ENCODE measurements around the gene SUN3.
"Not testable (repeated sequence)": the region's sequence is repeated elsewhere in the genome, so short reads cannot be mapped to it uniquely, and the experiment has no call there.

SUN3 gene

DNA sequence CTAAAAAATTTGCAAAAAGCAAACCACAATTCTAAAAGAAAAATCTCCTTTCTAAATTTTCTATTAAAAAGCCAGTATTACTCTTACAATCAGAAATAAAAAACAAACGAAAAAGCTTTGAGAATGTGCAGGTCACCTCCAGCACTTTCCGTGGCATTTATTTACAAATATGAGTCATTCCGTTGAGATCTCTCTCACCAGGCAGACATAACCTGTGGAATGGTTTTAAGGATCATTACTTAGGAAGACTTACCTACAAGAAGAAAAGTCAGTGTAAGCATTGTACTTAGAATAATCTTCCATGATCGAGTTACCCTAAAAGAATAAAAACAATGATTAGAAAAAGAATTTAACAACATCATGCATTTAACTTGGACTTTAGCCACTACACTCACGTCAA is 3.3 kb downstream of the SUN3 start:
- no peak for DNase-seq

DNA sequence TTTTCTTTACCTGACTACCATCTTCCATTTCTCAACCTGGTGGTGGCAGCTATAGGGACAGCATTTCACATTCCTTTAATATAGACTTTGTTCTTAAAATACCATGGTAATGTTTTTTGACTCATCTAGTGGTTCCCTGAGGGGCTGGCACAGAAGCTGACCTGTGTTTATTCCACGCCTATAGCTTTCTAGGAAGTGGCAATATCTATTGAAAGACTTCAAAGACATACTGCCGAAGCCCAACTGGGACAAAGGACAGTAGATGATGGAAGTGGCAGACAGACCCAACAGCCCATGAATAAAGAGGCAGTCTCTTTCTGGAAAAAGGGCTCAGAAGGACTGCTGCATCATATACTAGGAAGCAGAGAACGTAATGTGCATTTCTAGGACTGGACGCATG is 11.2 kb downstream of the SUN3 start:
- no peak for DNase-seq

DNA sequence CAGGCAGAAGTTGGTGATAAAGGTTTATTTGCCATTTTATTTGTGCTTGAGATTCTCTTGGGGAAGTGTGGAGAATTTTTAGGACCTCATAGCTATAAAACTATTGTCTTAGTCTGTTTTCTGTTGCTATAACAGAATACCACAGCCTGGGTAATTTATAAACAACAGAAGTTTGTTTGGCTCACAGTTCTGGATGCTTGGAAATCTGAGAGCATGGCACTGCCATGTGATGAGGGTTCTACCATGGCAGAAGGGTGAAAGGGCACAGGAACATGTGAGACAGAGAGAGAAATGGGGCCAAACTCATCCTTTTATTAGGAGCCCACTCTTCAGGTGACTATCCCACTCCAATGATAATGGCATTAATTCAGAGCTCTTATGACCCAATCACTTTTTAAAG is 12.3 kb downstream of the SUN3 start:
- DNase-seq = no peak

DNA sequence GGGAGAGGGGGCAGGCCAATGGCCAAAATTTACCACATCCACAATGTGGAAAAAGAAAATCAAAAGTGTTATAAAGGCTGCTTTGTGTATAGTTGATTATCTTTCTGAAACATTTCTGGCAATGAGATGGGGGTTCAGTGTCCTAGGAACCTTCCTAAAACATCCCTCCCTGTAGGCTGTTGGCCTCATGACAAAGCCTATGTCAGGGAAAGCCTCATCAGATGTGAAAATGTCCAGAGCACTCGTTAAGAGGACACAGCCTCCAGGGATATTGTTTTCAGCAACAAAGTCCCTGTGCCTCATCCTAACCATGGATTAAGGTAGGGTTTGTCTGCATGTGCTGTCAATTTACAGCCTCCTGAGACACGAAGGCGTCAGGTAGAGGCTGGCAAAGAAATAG is 17.0 kb downstream of the SUN3 start:
- DNase-seq = no peak

DNA sequence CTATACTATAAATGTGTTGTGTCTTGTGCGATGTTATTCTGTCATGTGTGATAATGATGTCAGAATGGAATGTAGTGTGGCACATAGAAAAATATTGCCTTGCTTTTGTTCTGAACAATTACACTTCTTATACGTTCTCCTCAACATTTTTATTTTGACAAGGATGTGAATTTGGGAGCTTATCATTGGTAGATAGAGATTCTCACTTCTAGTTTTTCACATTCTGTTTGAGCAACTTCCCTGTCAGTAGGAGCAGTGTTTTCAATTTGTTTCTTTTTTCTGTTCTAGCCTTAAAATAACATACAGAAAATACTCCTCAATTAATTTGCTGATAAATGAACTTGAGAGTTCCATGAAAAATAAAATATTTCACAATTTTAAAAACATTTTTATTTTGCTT is 17.6 kb downstream of the SUN3 start:
- DNase-seq = no peak

DNA sequence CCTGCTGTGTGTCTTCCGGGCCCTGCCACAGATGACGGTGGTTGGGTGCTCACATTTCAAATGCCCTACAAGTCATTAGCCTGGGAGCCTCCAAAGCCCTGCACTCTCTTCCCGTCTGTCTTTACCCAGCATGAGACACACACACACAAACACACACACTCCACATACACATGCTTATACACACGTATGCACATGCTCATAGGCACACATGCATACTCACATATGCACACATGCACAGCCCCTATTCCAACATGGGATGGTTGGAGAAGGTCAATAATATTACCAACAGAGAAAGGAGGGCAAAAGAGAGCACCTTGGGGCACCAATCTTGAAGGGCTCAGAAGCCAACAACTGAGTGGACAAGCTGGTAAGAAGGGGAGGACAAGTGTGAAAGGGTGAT is 19.0 kb downstream of the SUN3 start:
- no peak for DNase-seq

DNA sequence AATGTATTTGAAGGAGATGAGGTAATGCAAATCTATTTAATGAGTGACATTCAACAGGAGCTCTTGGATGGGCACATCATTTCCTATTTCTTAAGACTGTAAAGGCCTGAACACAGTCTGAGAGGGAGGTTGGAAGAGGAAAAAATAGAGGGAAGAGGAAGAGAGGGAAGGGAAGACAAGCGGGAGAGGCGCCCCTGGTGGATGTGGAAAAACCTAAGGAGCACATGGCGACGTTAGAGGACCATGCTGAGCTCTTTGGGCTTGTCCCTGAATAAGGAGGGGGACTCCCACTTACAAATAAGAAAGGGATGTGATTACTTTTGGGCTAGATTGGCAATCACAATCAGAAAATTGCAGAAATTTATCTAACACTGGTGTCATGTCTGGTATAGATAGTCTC is 19.6 kb downstream of the SUN3 start:
- DNase-seq = no peak

DNA sequence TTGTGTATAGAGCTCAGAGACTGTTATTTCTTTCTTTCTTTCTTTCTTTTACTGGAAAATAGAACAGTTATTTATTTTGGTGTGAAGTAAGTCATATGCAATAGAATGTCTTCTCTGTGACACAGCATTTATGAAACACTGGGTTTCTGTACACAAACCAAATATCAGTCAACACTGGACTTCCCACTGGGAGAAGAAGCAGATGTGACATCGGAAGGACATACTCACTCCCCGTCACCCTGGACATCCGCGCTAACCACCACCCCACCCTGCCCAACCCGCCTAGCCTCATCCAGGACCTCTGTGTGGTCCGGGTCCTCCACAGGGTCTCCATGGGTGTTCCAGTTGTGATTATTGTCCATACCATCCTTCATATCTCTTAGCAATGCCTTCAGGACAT is 22.0 kb downstream of the SUN3 start:
- no peak for DNase-seq

DNA sequence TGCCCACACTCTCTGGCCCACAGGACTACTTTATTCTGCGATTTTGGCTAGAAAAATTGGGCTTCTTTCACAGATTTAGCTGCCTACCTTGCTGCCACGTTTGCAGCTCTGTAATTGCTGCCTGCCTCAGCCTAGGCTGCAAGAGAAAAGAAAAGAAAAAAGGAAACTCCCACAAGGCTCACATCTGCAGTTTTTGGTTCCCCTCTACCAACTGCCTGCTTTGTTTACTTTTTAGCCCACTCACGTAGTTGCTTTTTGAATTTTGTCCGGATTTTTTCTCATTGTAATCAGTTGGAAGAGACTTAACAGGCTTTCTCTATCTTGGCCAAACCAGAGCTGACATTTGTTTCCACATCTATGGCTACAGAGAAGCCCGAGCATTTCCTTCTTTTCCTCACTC is 24.3 kb downstream of the SUN3 start:
- no peak for DNase-seq

DNA sequence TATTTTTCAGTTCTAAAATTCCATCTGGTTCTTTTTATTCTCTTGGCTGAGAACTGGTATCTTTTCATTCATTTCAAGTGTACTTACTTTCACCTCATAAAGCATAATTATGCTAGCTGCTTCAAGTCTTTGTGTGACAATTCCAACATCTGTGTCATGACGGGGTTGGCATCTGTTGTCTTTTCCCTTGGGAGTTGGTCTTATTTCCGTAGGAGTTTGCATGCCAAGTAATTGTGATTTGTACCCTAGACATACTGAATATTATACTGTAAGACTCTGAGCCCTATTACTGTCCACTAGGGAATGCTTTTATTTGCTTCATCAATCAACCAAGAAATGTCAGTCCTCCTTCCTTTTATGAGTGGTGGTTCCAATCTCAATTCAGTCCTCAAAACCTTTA is 24.9 kb downstream of the SUN3 start:
- no peak for DNase-seq

DNA sequence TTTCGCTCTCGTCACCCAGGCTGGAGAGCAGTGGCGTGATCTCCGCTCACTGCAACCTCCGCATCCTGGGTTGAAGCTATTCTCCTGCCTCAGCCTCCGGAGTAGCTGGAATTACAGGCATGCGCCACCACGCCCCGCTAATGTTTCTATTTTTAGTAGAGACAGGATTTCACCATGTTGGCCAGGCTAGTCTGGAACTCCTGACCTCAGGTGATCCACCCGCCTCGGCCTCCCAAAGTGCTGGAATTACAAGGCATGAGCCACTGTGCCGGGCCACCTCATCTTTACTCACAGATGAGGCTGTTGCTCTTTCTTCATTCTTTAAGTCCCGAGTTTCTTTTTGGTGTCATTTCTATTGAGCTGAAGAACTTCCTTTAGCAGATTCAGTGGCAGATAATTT is 28.7 kb downstream of the SUN3 start:
- peak; percentile 13 for DNase-seq

DNA sequence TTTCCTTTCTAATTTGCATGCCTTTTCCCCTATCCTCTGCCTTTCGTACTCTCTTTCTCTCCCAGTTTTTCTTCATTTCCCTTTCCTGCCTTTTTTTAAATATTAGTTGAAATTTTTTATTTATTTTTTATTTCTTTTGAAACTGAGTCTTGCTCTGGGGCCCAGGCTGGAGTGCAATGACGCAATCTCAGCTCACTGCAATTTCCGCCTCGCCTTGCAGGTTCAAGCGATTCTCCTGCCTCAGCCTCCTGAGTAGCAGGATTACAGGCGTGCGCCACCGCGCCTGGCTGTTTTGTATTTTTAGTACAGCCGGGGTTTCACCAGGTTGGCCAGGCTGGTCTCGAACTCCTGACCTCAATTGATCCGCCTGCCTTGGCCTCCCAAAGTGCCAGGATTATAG is 29.5 kb downstream of the SUN3 start:
- DNase-seq = no peak

DNA sequence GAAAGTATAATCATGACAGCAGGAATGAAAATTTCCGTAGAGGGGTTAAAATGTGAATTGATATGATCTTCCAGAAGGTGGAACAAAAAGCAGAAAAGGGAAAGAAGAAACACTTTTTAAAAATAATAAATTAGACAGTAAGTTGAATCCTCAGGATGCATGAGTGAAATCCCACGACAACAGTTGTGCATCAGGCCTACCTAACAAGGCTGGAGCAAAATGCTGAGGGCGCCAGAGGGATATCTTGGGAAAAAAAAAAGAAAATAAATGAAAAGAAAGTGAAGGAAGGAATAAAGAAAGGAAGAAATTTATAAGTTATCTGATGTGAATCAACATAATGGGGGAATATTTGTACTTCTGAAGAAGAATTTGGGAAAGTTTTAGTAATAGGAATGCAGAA is 36.5 kb downstream of the SUN3 start:
- DNase-seq = no peak

DNA sequence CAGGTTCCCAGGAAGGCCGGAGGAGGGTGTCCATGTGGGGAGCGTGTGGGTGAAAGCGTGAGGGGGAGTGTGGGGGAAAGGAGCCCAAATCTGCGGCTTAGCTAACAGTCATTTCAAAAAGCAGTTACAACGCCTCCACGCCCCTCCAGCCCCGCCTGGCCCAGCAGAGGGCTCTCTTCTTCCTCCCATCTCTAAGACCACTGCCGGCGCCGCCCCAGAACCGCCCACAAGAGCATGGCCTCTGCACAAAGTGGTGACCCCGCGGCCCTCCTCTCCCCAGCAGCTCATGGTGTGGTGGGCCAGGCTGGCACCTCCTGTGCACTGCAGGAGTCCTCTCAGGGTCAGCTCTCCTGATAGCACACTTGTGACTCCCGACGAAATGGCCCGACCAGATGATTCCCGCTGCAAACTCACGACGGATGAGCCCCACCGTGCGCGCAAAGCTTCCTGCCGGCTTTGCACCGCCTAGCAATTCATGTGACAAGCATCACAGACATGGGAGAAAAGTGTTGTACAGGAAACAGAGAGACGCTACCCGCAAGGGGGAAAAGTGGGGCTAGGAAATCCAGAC is 37.1 kb downstream of the SUN3 start:
- peak; percentile 75 for DNase-seq

DNA sequence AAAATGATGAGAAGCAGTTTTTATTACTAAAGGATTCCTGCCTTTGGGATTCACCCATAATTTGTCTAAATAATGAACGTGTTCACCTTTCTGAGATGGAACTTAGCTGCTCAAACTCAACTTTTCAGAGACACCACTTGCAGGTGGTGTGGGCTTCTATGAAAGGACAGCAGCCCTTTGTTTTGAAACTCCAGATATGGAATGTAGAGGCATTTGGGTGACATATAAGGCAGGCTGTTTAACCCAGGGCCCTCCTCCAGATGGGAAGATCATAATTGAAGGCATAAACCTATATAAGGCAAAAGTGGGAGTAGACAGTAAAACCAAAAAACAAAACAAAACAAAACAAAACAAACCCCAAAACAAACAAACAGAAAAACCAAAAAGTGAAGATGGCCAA is 37.6 kb downstream of the SUN3 start:
- no peak for DNase-seq

DNA sequence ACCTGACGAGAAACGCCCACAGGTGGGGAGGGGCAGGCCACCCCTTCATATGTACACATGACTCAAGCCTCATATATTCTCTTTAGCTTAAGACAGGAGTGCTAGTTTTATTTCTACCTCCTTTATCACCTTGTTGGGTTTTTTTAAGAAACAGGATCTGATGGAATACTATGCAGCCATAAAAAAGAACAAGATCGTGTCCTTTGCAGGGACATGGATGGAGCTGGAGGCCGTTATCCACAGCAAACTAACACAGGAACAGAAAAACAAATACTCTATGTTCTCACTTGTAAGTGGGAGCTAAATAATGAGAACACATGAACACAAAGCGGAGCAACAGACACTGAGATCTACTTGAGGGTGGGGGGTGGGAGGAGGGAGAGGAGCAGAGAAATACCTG is 38.3 kb downstream of the SUN3 start:
- no peak for DNase-seq

DNA sequence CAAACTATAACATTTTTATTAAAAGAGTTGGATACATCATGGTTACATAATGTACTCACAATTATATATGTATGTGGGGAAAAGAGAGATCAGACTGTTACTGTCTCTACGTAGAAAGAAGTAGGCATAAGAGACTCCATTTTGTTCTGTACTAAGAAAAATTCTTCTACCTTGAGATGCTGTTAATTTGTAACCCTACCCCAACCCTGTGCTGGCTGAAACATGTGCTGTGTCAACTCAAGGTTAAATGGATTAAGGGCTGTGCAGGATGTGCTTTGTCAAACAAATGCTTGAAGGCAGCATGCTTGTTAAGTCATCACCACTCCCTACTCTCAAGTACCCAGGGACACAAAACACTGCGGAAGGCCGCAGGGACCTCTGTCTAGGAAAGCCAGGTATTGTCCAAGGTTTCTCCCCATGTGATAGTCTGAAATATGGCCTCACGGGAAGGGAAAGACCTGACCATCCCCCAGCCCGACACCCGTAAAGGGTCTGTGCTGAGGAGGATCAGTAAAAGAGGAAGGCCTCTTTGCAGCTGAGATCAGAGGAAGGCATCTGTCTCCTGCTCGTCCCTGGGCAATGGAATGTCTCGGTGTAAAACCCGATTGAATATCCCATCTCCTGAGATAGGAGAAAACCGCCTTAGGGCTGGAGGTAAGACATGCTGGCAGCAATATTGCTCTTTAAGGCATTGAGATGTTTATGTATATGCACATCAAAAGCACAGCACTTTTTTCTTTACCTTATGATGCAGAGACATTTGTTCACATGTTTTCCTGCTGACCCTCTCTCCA is 39.1 kb downstream of the SUN3 start:
- DNase-seq = not testable (repeated sequence)

DNA sequence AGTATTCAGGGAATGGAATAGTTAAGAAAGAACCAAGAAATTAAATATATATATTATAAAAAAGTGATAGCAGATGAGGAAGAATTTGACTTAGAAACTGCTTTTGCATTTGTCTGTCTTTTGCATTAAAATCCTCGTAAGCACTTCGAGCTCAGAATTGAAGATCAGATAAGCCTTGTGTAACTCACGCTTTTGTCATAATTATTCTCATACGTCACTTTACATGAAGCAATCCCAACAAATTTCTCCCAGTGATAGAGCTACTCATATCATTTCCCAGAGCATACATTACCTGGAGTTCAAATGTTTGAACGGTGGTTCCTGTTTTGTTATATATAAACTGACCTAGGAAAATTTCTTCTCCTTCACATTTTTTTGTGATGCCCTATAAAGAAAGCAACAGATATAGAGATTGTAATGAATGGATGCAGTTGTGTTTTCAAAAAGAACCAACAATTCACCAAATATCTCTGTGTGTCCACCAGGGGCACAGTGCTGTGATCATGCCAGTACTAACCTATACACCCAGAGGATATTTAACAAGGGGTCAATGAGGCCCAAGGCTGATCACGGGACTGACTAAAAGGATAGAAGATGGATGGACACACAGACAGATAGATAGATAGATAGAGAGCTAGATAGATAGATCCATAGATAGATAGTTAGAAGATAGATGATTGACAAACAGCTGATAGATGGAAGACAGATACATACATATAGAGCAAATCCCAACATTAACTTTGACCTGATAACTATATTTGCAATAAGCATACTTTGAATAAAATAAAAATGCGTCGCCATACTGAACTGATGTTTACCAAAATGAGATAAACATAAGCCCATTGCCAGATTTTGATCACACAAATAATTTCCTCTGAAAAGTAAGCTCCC is 40.2 kb downstream of the SUN3 start:
- DNase-seq = no peak

DNA sequence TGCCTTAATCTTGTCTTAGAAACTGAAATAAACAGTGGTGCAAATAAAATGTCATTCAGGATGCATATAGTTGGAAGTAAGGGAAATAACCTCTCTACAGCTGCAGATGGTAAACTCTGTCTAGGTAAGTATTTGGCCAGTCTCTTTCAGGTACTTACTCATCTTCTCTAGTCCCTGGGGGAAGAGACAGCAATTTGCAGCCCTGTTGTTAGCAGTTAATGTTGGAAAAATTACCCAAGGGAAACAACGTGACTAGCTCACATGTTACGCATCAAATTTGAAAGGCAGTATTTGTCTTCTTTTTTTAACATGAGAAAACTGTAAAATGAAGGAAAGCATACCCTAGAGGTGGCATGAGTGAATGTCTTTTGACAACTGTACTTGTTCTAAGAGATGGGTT is 46.3 kb downstream of the SUN3 start:
- no peak for DNase-seq

DNA sequence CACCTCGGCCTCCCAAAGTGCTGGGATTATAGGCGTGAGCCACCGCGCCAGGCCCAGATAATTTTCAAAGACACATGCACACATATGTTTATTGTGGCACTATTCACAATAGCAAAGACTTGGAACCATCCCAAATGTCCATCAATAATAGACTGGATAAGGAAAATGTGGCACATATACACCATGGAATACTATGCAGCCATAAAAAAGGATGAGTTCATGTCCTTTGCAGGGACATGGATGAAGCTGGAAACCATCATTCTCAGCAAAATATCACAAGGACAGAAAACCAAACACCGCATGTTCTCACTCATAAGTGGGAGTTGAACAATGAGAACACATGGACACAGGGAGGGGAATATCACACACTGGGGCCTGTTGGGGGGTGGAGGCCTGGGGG is 48.3 kb downstream of the SUN3 start:
- DNase-seq = not testable (repeated sequence)

DNA sequence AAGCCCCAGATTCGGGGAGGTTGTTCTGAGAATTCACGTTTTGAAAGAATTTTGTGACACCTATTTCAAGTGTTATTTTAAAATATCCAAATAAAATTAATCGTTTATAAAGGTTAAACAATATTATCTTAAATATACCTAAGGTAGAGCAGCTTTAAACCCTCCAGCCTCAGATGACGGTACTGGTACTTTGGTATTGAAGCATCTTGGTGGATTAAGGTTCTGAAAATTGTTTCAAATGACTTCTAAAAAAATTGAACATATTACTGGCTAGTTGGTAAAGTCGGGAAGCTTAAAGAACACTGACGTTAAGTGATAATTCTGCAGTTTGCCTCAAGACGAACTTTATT is 49.1 kb downstream of the SUN3 start:
- no peak for DNase-seq

DNA sequence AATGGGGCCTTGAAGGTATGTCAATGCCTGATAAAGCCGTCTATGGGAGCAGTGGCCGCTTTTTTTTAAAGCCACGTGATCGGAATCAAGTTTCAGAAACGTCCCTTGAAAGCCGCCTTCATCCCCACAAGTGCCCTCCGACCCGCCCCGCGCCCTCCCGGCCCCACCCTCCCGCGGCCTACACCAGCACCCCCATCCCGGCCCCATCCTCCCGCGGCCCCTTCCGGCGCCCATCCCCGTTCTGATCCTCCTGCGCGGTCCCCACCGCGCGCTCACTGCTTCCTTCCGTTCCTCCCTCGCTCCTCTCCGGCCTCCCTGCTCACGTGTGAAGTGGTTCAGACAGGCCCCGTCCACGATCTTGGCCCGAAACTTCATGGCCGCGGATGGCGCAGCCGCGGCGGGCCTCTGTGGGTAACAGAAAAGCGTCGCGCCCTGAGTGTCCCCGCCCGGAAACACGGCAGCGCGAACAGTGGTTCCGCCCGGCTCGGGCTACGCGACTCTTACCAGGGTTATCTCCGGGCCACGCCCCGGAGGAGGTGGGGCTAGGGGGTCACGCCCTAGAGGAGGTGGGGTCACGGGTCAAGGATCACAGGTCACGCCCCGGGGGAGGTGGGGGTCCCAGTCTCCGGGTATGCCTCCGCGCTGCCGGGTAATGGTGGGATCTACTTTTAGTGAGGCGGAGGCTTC is 49.6 kb downstream of the SUN3 start, which contains the start of gene HUS1:
Gene HUS1 (minus strand): TSS at position 471 of the 687 bp plus-strand sequence. CDS start 96 bp downstream, at position 375.
- peak; percentile 84 for DNase-seq

DNA sequence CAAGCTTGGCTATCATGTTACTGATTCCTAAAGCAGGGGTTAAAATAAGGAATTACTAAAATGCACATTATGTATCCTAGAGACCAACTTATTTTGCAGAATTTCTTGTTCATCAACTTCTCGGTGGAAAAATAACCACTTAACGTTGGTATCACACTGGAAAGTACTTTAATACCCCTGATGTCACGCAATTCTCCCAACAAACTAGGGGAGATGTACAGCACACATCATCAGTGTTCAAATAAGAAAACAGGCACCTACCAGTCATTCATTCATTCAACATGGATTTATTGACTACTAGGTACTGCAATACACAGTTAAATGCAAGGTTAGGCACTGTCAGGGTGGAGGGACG is 50.1 kb downstream of the SUN3 start:
- no peak for DNase-seq

DNA sequence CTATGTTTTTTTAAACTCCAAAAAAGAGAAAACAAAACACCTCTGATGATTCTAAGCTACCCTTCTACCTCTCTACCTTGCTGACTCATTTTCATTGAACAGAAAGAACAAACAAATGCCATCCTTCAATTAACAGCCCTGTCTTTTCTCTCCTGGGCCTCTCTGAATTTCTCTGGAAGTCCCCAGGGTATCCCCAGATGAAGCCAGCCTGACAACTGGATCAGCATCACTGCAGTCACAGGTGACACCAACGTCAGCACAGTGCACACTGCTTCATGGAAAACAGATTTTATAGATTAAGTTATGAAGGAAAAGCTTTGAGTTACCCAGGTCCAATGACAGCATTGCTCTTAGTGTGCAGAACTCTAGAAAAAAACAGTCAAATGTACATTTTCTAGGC is 55.2 kb downstream of the SUN3 start:
- DNase-seq = no peak
